OCI-LY1 (cell line): Measurements from ENCODE around the gene CA6.

Experiments used
- H2AFZ ChIP-seq: fragments of 200-600 bp; sonication (generic), shearing (Covaris generic); 2 replicates; pipeline ENCODE4 v1.6.0; 2014; ENCODE audit warnings: antibody characterized with exemption, mild to moderate bottlenecking, low read length
- H3F3A ChIP-seq: fragments of 200-600 bp; sonication (generic), shearing (Covaris generic); 2 replicates; pipeline ENCODE4 v1.6.0; 2014; ENCODE audit warnings: mild to moderate bottlenecking, antibody characterized with exemption, low read length, moderate library complexity; ENCODE audit not compliant: insufficient read depth
- H3K27ac ChIP-seq: fragments of 200-600 bp; sonication (generic); 2 replicates; pipeline ENCODE4 v1.5.1; 2014; ENCODE audit warnings: low read length, mixed run types, mild to moderate bottlenecking, low read depth; ENCODE audit not compliant: poor library complexity, severe bottlenecking
- H3K27me3 ChIP-seq: fragments of 200-600 bp; sonication (generic); 2 replicates; pipeline ENCODE4 v1.6.0; 2014; ENCODE audit warnings: antibody characterized with exemption, mild to moderate bottlenecking, low read length, moderate library complexity; ENCODE audit not compliant: insufficient read depth
- H3K36me3 ChIP-seq: fragments of 200-600 bp; sonication (generic); 2 replicates; pipeline ENCODE4 v1.6.1; 2014; ENCODE audit warnings: mild to moderate bottlenecking, antibody characterized with exemption, low read length, moderate library complexity, mixed read lengths; ENCODE audit not compliant: insufficient read depth
- H3K4me1 ChIP-seq: fragments of 200-600 bp; sonication (generic); 2 replicates; pipeline ENCODE4 v1.5.1; 2014; ENCODE audit warnings: mild to moderate bottlenecking, low read length, moderate library complexity; ENCODE audit not compliant: insufficient read depth, severe bottlenecking
- H3K4me2 ChIP-seq: fragments of 200-600 bp; sonication (generic), shearing (Covaris generic); 2 replicates; pipeline ENCODE4 v1.6.1; 2014; ENCODE audit warnings: low read length
- H3K4me3 ChIP-seq: fragments of 200-600 bp; sonication (generic); 2 replicates; pipeline ENCODE4 v1.5.1; 2014; ENCODE audit warnings: low read length, low read depth, mild to moderate bottlenecking, mixed read lengths; ENCODE audit not compliant: poor library complexity, severe bottlenecking
- H3K79me2 ChIP-seq: fragments of 200-600 bp; shearing (Covaris generic); 2 replicates; pipeline ENCODE4 v1.6.1; 2016; ENCODE audit warnings: mixed run types, low read length, mixed read lengths; ENCODE audit not compliant: insufficient read depth
- H3K9ac ChIP-seq: fragments of 200-600 bp; sonication (generic), shearing (Covaris generic); 2 replicates; pipeline ENCODE4 v1.6.1; 2014; ENCODE audit warnings: mild to moderate bottlenecking, low read length, mixed read lengths
- H3K9me2 ChIP-seq: fragments of 200-600 bp; sonication (generic), shearing (Covaris generic); 2 replicates; pipeline ENCODE4 v1.6.1; 2014; ENCODE audit warnings: low read depth, mild to moderate bottlenecking, low read length, mixed read lengths
- H3K9me3 ChIP-seq: fragments of 200-600 bp; shearing (Covaris generic); 2 replicates; pipeline ENCODE4 v1.6.1; 2014; ENCODE audit warnings: low read length, mixed read lengths
- H4K20me1 ChIP-seq: fragments of 200-600 bp; sonication (generic), shearing (Covaris generic); 2 replicates; pipeline ENCODE4 v1.6.0; 2016; ENCODE audit warnings: mild to moderate bottlenecking, low read length; ENCODE audit not compliant: insufficient read depth
- EZH2 ChIP-seq: fragments of 200-600 bp; sonication (generic), shearing (Covaris generic); IDR thresholded peaks from 2 replicates; pipeline ENCODE4 v1.8.0; 2017; ENCODE audit warnings: borderline replicate concordance, mixed run types, mild to moderate bottlenecking, antibody characterized with exemption, low read length, moderate library complexity, mixed read lengths
- TF ChIP-seq, protein P1 (sequence below): fragments of 200-600 bp; sonication (generic), shearing (Covaris generic); IDR thresholded peaks from 2 replicates; pipeline ENCODE4 v1.5.1; 2017; ENCODE audit warnings: mild to moderate bottlenecking, antibody characterized with exemption, low read length, moderate library complexity, mixed read lengths

CA6 gene

GRCh38 chr1:9006956-9007615 is 61.4 kb downstream of the CA6 start:
- Histone ChIP-seq H3K79me2 (no peaks in the 10 kb centered on the region), H3K9me3 (no peaks in the 10 kb centered on the region), H3K4me3 (no peak overlapping the region), H3K4me1 (peaks cover 48% of the 10 kb centered on the region), H3K27ac (no peak overlapping the region), H4K20me1 (no peaks in the 10 kb centered on the region), H3K27me3 (no peaks in the 10 kb centered on the region; the same call in 1 of the 2 replicates), H3K9ac (no peak overlapping the region), H3K4me2 (no peak overlapping the region), H2AFZ (no peak overlapping the region), H3K9me2 (no peaks in the 10 kb centered on the region), H3F3A (no peaks in the 10 kb centered on the region), H3K36me3 (no peaks in the 10 kb centered on the region)
- no peak for TF ChIP-seq EZH2
- TF ChIP-seq, protein P1, sequence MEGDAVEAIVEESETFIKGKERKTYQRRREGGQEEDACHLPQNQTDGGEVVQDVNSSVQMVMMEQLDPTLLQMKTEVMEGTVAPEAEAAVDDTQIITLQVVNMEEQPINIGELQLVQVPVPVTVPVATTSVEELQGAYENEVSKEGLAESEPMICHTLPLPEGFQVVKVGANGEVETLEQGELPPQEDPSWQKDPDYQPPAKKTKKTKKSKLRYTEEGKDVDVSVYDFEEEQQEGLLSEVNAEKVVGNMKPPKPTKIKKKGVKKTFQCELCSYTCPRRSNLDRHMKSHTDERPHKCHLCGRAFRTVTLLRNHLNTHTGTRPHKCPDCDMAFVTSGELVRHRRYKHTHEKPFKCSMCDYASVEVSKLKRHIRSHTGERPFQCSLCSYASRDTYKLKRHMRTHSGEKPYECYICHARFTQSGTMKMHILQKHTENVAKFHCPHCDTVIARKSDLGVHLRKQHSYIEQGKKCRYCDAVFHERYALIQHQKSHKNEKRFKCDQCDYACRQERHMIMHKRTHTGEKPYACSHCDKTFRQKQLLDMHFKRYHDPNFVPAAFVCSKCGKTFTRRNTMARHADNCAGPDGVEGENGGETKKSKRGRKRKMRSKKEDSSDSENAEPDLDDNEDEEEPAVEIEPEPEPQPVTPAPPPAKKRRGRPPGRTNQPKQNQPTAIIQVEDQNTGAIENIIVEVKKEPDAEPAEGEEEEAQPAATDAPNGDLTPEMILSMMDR, result no peak

DNA sequence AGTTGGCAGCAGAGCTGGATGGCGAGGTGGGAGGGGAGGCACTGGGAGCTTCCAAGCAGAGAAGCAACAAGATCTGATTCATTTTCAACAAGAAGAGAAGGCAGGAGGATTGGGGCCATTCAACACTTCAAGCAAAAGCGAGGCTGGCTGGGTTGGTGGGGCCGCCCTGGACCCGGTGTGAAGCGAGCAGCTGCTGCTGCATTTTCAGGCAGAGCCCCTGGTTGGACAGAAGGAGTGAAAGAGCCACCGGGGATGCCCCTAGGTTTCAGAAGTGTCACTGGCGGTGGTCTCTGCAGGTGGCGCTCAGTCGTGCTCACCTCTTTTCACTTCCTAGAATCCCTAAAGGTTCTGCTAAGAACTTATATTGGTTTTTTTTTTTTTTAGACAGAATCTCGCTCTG is 62.6 kb downstream of the CA6 start:
- peaks cover 49% of the 10 kb centered on the region for H3K4me1 ChIP-seq

GRCh38 chr1:9009438-9010370 is 64.0 kb downstream of the CA6 start:
- Histone ChIP-seq H3K9me3 (no peaks in the 10 kb centered on the region), H3K4me2 (peak overlapping the region; percentile 41; the same call in 1 of the 2 replicates), H3K27me3 (no peaks in the 10 kb centered on the region), H4K20me1 (no peaks in the 10 kb centered on the region), H3K4me1 (peaks cover 62% of the 10 kb centered on the region), H3K9ac (no peak overlapping the region; the same call in 1 of the 2 replicates), H2AFZ (no peak overlapping the region), H3K27ac (peak overlapping the region; percentile 89), H3K9me2 (no peaks in the 10 kb centered on the region), H3F3A (no peaks in the 10 kb centered on the region), H3K79me2 (no peaks in the 10 kb centered on the region), H3K4me3 (no peak overlapping the region), H3K36me3 (no peaks in the 10 kb centered on the region)
- no peak for TF ChIP-seq EZH2
- TF ChIP-seq, protein P1, result peak; percentile 88

More for the DNA sequence above, 62.6 kb downstream of the CA6 start:
- H4K20me1 ChIP-seq, result no peaks in the 10 kb centered on the region
- no peak overlapping the region for H2AFZ ChIP-seq
- no peaks in the 10 kb centered on the region for H3K9me3 ChIP-seq
- H3K9me2 ChIP-seq, result no peaks in the 10 kb centered on the region
- H3K27me3 ChIP-seq, result no peaks in the 10 kb centered on the region; the same call in 1 of the 2 replicates
- H3K79me2 ChIP-seq, result no peaks in the 10 kb centered on the region
- peak overlapping the region; percentile 89 for H3K27ac ChIP-seq
- no peak for TF ChIP-seq EZH2
- TF ChIP-seq, protein P1, result no peak
- peak overlapping the region; percentile 22; the same call in 1 of the 2 replicates for H3K4me2 ChIP-seq
- no peaks in the 10 kb centered on the region for H3K36me3 ChIP-seq
- H3K4me3 ChIP-seq, result no peak overlapping the region
- H3K9ac ChIP-seq, result no peak overlapping the region
- no peaks in the 10 kb centered on the region for H3F3A ChIP-seq
